ENCODE results near the gene CHST15.

Gene CHST15

DNA sequence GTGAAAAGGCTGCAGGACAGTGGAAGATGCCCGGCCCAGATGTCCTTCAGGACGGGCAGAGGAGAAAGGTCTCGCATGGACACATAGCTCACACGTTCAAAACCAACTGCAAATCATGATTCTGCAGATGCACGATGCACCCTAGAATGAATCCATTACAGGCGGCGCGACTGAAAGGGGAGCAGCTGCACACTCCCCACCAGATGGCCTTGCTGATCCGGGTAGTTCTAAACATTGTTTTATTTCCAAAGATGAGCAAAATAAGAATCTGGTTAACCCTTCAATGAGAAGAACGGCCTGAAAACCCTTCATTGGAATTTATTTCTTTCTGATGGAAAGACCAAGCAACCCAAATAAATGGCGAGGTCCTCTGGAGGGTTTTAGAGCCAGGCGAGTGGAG lies 33.8 kb downstream of the CHST15 start:
- no peaks in the 10 kb centered on the region for H3K9me3 ChIP-seq (ENCODE audit: control insufficient read depth in 1 of 2, low read length in 2 of 2)
- H3K36me3 ChIP-seq (ENCODE audit: control insufficient read depth in 1 of 2, insufficient read depth in 2 of 2, low read length in 2 of 2), result peaks cover 0 to 3% of the 10 kb centered on the region in 2 donors
- H3K27me3 ChIP-seq (ENCODE audit: low read depth, low read length), result no peaks in the 10 kb centered on the region
- H3K27ac ChIP-seq (ENCODE audit: low read length), result no peak overlapping the region
- H3K4me1 ChIP-seq (ENCODE audit: control insufficient read depth in 1 of 2, insufficient read depth in 2 of 2, low read length in 2 of 2), result peaks cover 4 to 53% of the 10 kb centered on the region in 2 donors
- no peak overlapping the region for H3K4me3 ChIP-seq (ENCODE audit: low read depth in 1 of 2, low read length in 2 of 2)

GRCh38 chr10:124058346-124059003 lies 34.9 kb downstream of the CHST15 start:
- Histone ChIP-seq H3K27ac (ENCODE audit: low read length) (no peak overlapping the region), H3K4me3 (ENCODE audit: low read depth in 1 of 2, low read length in 2 of 2) (no peak overlapping the region), H3K36me3 (ENCODE audit: control insufficient read depth in 1 of 2, insufficient read depth in 2 of 2, low read length in 2 of 2) (peaks cover 0 to 3% of the 10 kb centered on the region in 2 donors), H3K4me1 (ENCODE audit: control insufficient read depth in 1 of 2, insufficient read depth in 2 of 2, low read length in 2 of 2) (peaks cover 4 to 54% of the 10 kb centered on the region in 2 donors), H3K27me3 (ENCODE audit: low read depth, low read length) (no peaks in the 10 kb centered on the region), H3K9me3 (ENCODE audit: control insufficient read depth in 1 of 2, low read length in 2 of 2) (no peaks in the 10 kb centered on the region)

- H3K4me1 ChIP-seq (ENCODE audit: control insufficient read depth in 1 of 2, insufficient read depth in 2 of 2, low read length in 2 of 2), result peaks cover 2 to 45% of the 10 kb centered on the region in 2 donors
- H3K36me3 ChIP-seq (ENCODE audit: control insufficient read depth in 1 of 2, insufficient read depth in 2 of 2, low read length in 2 of 2), result peaks cover 0 to 3% of the 10 kb centered on the region in 2 donors
- H3K27ac ChIP-seq (ENCODE audit: low read length), result no peak overlapping the region
- no peaks in the 10 kb centered on the region for H3K27me3 ChIP-seq (ENCODE audit: low read depth, low read length)
- no peak overlapping the region for H3K4me3 ChIP-seq (ENCODE audit: low read depth in 1 of 2, low read length in 2 of 2)
- H3K9me3 ChIP-seq (ENCODE audit: control insufficient read depth in 1 of 2, low read length in 2 of 2), result no peaks in the 10 kb centered on the region
These were observed 35.8 kb downstream of the CHST15 start for GRCh38 chr10:124057601-124058000.

DNA sequence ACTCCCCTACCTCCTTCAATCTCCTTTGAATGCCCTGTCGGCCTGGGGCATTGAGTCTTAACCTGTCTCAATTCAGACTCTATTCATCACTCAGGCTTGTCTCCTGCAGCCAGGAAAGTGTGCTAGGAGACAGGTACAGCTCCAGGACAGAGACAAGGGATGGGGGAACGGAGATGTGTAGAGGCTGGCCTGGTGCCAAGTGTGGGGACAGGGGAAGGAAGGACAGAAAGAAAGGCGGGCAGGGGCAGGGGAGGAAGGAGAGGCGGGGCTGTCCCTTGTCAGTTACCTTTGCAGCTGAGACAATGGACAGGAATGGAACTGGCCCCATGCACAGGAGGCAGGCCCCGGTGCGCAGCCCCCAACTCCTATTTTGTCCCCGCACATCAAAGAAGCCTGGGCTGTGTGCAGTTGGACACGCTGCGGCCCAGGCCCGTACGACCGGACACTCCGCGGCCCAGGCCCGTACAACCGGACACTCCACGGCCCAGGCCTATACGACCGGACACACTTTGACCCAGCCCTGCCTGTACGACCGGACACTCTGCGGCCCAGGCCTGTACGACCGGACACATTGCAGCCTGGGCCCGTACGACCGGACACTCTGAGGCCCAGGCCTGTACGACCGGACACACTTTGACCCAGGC lies 36.9 kb downstream of the CHST15 start:
- no peaks in the 10 kb centered on the region for H3K27me3 ChIP-seq (ENCODE audit: low read depth, low read length)
- H3K27ac ChIP-seq (ENCODE audit: low read length), result no peak overlapping the region

GRCh38 chr10:124053971-124054370 lies 39.4 kb downstream of the CHST15 start:
- H3K36me3 ChIP-seq (ENCODE audit: control insufficient read depth in 1 of 2, insufficient read depth in 2 of 2, low read length in 2 of 2), result peaks cover 0 to 3% of the 10 kb centered on the region in 2 donors
- no peaks in the 10 kb centered on the region for H3K9me3 ChIP-seq (ENCODE audit: control insufficient read depth in 1 of 2, low read length in 2 of 2)
- H3K4me3 ChIP-seq (ENCODE audit: low read depth in 1 of 2, low read length in 2 of 2), result no peak overlapping the region
- H3K27ac ChIP-seq (ENCODE audit: low read length), result no peak overlapping the region
- no peaks in the 10 kb centered on the region for H3K27me3 ChIP-seq (ENCODE audit: low read depth, low read length)
- H3K4me1 ChIP-seq (ENCODE audit: control insufficient read depth in 1 of 2, insufficient read depth in 2 of 2, low read length in 2 of 2), result peaks cover 0 to 35% of the 10 kb centered on the region in 2 donors

More for the DNA sequence above, 36.9 kb downstream of the CHST15 start:
- Histone ChIP-seq H3K4me3 (ENCODE audit: low read depth in 1 of 2, low read length in 2 of 2) (no peak overlapping the region), H3K9me3 (ENCODE audit: control insufficient read depth in 1 of 2, low read length in 2 of 2) (no peaks in the 10 kb centered on the region), H3K4me1 (ENCODE audit: control insufficient read depth in 1 of 2, insufficient read depth in 2 of 2, low read length in 2 of 2) (peaks cover 0 to 35% of the 10 kb centered on the region in 2 donors), H3K36me3 (ENCODE audit: control insufficient read depth in 1 of 2, insufficient read depth in 2 of 2, low read length in 2 of 2) (peaks cover 0 to 3% of the 10 kb centered on the region in 2 donors)

DNA sequence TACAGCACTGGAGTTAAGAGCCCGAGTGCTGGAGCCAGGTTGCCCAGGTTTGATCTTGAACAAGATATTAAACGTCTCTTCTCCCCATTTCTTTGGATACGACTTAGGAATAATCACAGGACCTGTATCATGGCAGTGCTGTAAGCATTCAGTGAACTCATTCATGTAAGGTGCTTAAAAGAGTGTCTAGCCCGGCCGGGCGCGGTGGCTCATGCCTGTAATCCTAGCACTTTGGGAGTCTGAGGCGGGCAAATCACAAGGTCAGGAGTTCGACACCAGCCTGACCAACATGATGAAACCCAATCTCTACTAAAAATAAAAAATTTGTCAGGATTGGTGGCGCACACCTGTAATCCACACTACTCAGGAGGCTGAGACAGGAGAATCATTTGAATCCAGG lies 40.8 kb downstream of the CHST15 start:
- Histone ChIP-seq H3K9me3 (ENCODE audit: control insufficient read depth in 1 of 2, low read length in 2 of 2) (no peaks in the 10 kb centered on the region), H3K4me3 (ENCODE audit: low read depth in 1 of 2, low read length in 2 of 2) (no peak overlapping the region), H3K4me1 (ENCODE audit: control insufficient read depth in 1 of 2, insufficient read depth in 2 of 2, low read length in 2 of 2) (peaks cover 0 to 29% of the 10 kb centered on the region in 2 donors), H3K27ac (ENCODE audit: low read length) (no peak overlapping the region), H3K36me3 (ENCODE audit: control insufficient read depth in 1 of 2, insufficient read depth in 2 of 2, low read length in 2 of 2) (no peaks in the 10 kb centered on the region), H3K27me3 (ENCODE audit: low read depth, low read length) (no peaks in the 10 kb centered on the region)

GRCh38 chr10:124050021-124051015 lies 43.1 kb downstream of the CHST15 start:
- H3K36me3 ChIP-seq (ENCODE audit: control insufficient read depth in 1 of 2, insufficient read depth in 2 of 2, low read length in 2 of 2), result no peaks in the 10 kb centered on the region
- H3K9me3 ChIP-seq (ENCODE audit: control insufficient read depth in 1 of 2, low read length in 2 of 2), result no peaks in the 10 kb centered on the region
- H3K27ac ChIP-seq (ENCODE audit: low read length), result no peak overlapping the region
- no peak overlapping the region for H3K4me3 ChIP-seq (ENCODE audit: low read depth in 1 of 2, low read length in 2 of 2)
- peaks cover 0 to 16% of the 10 kb centered on the region in 2 donors for H3K4me1 ChIP-seq (ENCODE audit: control insufficient read depth in 1 of 2, insufficient read depth in 2 of 2, low read length in 2 of 2)
- no peaks in the 10 kb centered on the region for H3K27me3 ChIP-seq (ENCODE audit: low read depth, low read length)

DNA sequence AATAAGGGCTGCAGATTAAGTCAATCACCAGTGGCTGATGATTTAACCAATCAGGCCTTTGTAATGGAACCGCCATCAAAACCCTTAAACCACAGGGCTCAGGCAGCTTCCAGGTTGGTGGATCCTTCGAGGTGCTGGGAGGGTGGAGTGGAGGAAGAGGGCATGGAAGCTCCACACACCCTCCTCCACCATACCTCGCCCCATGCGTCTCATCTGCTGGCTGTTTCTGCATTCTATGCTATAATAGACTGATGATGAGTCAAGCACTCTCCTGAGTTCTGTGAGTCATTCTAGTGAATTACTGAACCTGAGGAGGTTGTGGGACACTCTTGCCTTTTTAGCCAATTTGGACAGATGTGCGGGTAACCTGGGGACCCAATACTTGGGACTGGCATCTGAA lies 43.9 kb downstream of the CHST15 start:
- Histone ChIP-seq H3K4me3 (ENCODE audit: low read depth in 1 of 2, low read length in 2 of 2) (no peak overlapping the region), H3K4me1 (ENCODE audit: control insufficient read depth in 1 of 2, insufficient read depth in 2 of 2, low read length in 2 of 2) (peaks cover 0 to 15% of the 10 kb centered on the region in 2 donors), H3K27me3 (ENCODE audit: low read depth, low read length) (no peaks in the 10 kb centered on the region), H3K9me3 (ENCODE audit: control insufficient read depth in 1 of 2, low read length in 2 of 2) (no peaks in the 10 kb centered on the region), H3K36me3 (ENCODE audit: control insufficient read depth in 1 of 2, insufficient read depth in 2 of 2, low read length in 2 of 2) (peaks cover 2 to 3% of the 10 kb centered on the region in 2 donors), H3K27ac (ENCODE audit: low read length) (no peak overlapping the region)

GRCh38 chr10:124048371-124049290 lies 44.8 kb downstream of the CHST15 start:
- H3K27me3 ChIP-seq (ENCODE audit: low read depth, low read length), result no peaks in the 10 kb centered on the region
- H3K27ac ChIP-seq (ENCODE audit: low read length), result no peak overlapping the region
- peaks cover 0 to 10% of the 10 kb centered on the region in 2 donors for H3K4me1 ChIP-seq (ENCODE audit: control insufficient read depth in 1 of 2, insufficient read depth in 2 of 2, low read length in 2 of 2)
- H3K9me3 ChIP-seq (ENCODE audit: control insufficient read depth in 1 of 2, low read length in 2 of 2), result no peaks in the 10 kb centered on the region
- H3K4me3 ChIP-seq (ENCODE audit: low read depth in 1 of 2, low read length in 2 of 2), result no peak overlapping the region
- H3K36me3 ChIP-seq (ENCODE audit: control insufficient read depth in 1 of 2, insufficient read depth in 2 of 2, low read length in 2 of 2), result peaks cover 6% of the 10 kb centered on the region in 2 donors

DNA sequence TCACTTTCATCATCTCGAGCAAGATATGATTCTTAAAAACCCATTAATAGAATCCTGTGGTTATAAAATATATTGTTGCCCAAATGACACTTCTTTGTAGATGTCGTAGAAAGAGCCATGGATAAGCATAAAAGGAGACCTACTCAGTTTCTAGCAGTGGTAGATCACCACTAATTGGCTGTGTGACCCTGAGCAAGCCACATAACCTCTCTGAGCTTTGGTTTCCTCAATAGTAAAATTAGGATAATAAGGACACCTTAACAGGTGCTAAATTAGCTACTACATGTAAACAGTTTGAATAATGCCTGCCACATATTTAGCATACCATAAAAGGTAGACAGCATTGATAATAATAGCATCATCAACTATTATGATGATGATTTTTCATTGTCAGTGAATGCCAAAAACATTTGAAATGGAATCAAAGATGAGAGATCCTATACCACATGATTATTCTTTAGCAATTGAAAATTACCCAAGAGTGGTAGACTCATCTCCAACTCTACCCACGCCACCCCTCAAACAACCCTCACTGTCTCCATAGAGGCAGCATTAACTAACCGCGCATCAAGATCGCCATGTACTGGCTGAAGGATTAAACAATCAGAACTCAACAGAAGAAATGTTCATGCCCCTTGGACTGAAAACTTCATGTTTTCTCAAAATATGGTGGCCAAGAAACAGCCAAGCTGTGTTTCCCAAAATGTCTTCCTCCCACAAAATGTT lies 45.8 kb downstream of the CHST15 start:
- Histone ChIP-seq H3K36me3 (ENCODE audit: control insufficient read depth in 1 of 2, insufficient read depth in 2 of 2, low read length in 2 of 2) (peaks cover 6% of the 10 kb centered on the region in 2 donors), H3K4me1 (ENCODE audit: control insufficient read depth in 1 of 2, insufficient read depth in 2 of 2, low read length in 2 of 2) (peaks cover 0 to 20% of the 10 kb centered on the region in 2 donors), H3K4me3 (ENCODE audit: low read depth in 1 of 2, low read length in 2 of 2) (no peak overlapping the region), H3K27me3 (ENCODE audit: low read depth, low read length) (no peaks in the 10 kb centered on the region), H3K27ac (ENCODE audit: low read length) (no peak overlapping the region), H3K9me3 (ENCODE audit: control insufficient read depth in 1 of 2, low read length in 2 of 2) (no peaks in the 10 kb centered on the region)

All from muscle layer of duodenum (tissue), 2 donors.